A549 (cell line): ENCODE results near the gene TCF12. TPM values are rescaled to one million over a fixed set of nuclear protein-coding genes. Genes with fewer than 3 reads are reported as not detected.

Source experiments
- ATAC-seq, 2 experiments: fragments of 200-7000 bp in 1 of 2; fragments of >200 bp in 1 of 2; cut with Nextera tagmentation in 1 of 2; cut with Tn5 transposase in 1 of 2; 3 replicates each; pipeline versions ENCODE4 v1.8.0 to v1.9.1; 2018 to 2020; ENCODE audit warnings: mild to moderate bottlenecking in 1 of 2, moderate library complexity in 1 of 2
- CTCF ChIA-PET: fragments of 300-600 bp; sonication (Branson Sonifier 250); formaldehyde crosslinking; extraction: SDS; loops from one replicate; lab custom pipeline; 2021; ENCODE audit warnings: antibody characterized with exemption, inconsistent platforms; lab: Yijun Ruan, JAX
- POLR2A ChIA-PET: fragments of 350-600 bp; formaldehyde crosslinking; extraction: SDS; loops from one replicate; lab custom pipeline; 2021; ENCODE audit warnings: antibody characterized with exemption, inconsistent platforms; lab: Yijun Ruan, JAX
- DNase-seq, 2 experiments: peaks; one replicate each; pipeline versions ENCODE4 v3.0.0 to v3.0.0-alpha.2; 2011 to 2016; ENCODE audit warnings: low read depth in 1 of 2, low spot score in 1 of 2
- FAIRE-seq: peaks from 2 replicates; lab custom pipeline; 2011; peaks lifted over from hg19 to GRCh38; lab: Jason Lieb, UNC
- H3K27ac ChIP-seq, 2 experiments: fragments of >200 bp; sonication (Bioruptor Twin); formaldehyde crosslinking; 3 replicates each; pipeline ENCODE4 v1.5.1; 2016 to 2017
- H3K4me1 ChIP-seq: fragments of >200 bp; sonication (Bioruptor Twin); formaldehyde crosslinking; 3 replicates; pipeline ENCODE4 v1.6.1; 2016
- H3K4me2 ChIP-seq: fragments of >200 bp; sonication (Bioruptor Twin); formaldehyde crosslinking; 3 replicates; pipeline ENCODE4 v1.6.1; 2016
- H3K4me3 ChIP-seq: fragments of >200 bp; sonication (Bioruptor Twin); formaldehyde crosslinking; 3 replicates; pipeline ENCODE4 v1.5.1; 2016
- H3K9me3 ChIP-seq: fragments of >200 bp; sonication (Bioruptor Twin); formaldehyde crosslinking; 3 replicates; pipeline ENCODE4 v1.6.1; 2016
- BCL3 ChIP-seq: fragments of >200 bp; sonication (Bioruptor Twin); formaldehyde crosslinking; IDR thresholded peaks from 3 replicates; pipeline ENCODE4 v1.6.1; 2016
- CBX8 ChIP-seq: fragments of 200-600 bp; sonication (generic); IDR thresholded peaks from 2 replicates; pipeline ENCODE4 v1.6.1; 2016
- CEBPB ChIP-seq, 2 experiments: fragments of >200 bp in 1 of 2; sonication (Bioruptor Twin) in 1 of 2; formaldehyde crosslinking in 1 of 2; IDR thresholded peaks; 2 replicates each; pipeline ENCODE4 v1.6.1; 2012 to 2016
- ESRRA ChIP-seq: fragments of 150-350 bp; IDR thresholded peaks from 2 replicates; pipeline ENCODE4 v1.6.1; 2014; ENCODE audit warnings: mild to moderate bottlenecking, low read length, borderline replicate concordance
- FOSL2 ChIP-seq, 2 experiments: fragments of 450-650 bp in 1 of 2; fragments of >200 bp in 1 of 2; sonication (Bioruptor Twin) in 1 of 2; formaldehyde crosslinking; IDR thresholded peaks; 2 replicates each; pipeline versions ENCODE4 v1.5.0 to v1.6.1; 2016 to 2020; ENCODE audit warnings: mild to moderate bottlenecking in 1 of 2, moderate library complexity in 1 of 2
- GATA3 ChIP-seq: IDR thresholded peaks from 2 replicates; pipeline ENCODE4 v1.6.1; 2012; ENCODE audit warnings: borderline replicate concordance
- HES2 ChIP-seq: fragments of >200 bp; sonication (Bioruptor Twin); formaldehyde crosslinking; IDR thresholded peaks from 2 replicates; pipeline ENCODE4 v1.6.1; 2016
- HOXA7 ChIP-seq: fragments of 250-450 bp; sonication (Bioruptor Pico); IDR thresholded peaks from 2 replicates; pipeline ENCODE4 v1.5.0; 2020; ENCODE audit warnings: mild to moderate bottlenecking, moderate library complexity
- JUNB ChIP-seq: fragments of >200 bp; sonication (Bioruptor Twin); formaldehyde crosslinking; IDR thresholded peaks from 2 replicates; pipeline ENCODE4 v1.6.1; 2016
- MAZ ChIP-seq: fragments of 150-350 bp; IDR thresholded peaks from 2 replicates; pipeline ENCODE4 v1.6.1; 2014; ENCODE audit warnings: antibody characterized with exemption, low read depth, low read length, borderline replicate concordance
- NFE2L2 ChIP-seq: fragments of 150-350 bp; conservative IDR thresholded peaks from 2 replicates; pipeline ENCODE4 v1.6.1; 2014; ENCODE audit warnings: low read length
- RAD21 ChIP-seq, 2 experiments: fragments of >200 bp in 1 of 2; sonication (Bioruptor Twin) in 1 of 2; formaldehyde crosslinking in 1 of 2; IDR thresholded peaks in 1 of 2; conservative IDR thresholded peaks in 1 of 2; 2 replicates in 1 of 2; 3 replicates in 1 of 2; pipeline ENCODE4 v1.6.1; 2012 to 2018; ENCODE audit warnings: inconsistent platforms in 1 of 2
- TFCP2L1 ChIP-seq: fragments of 250-450 bp; sonication (Bioruptor Pico); IDR thresholded peaks from 2 replicates; pipeline ENCODE4 v1.5.0; 2021; ENCODE audit warnings: mild to moderate bottlenecking
- WGBS: methylation state at CpG from one replicate; pipeline ENCODE4 v1.1.6; 2017; ENCODE audit errors: missing lambda C conversion rate; 5-methylcytosine and 5-hydroxymethylcytosine counted together
- polyA plus RNA-seq, 4 experiments: library from polyadenylated mRNA; depleted of rRNA in 3 of 4; stranded (reverse); fragments of >200 nt; fragmentation: RNase III in 1 of 4; extraction: RNeasy Plus Mini Kit Qiagen cat#74134 plus additional on column Dnase treatment in 1 of 4; gene quantifications; 2 replicates in 3 of 4; 3 replicates in 1 of 4; pipeline ENCODE4 v1.2.3, GENCODE V29; 2011 to 2017
- TF ChIP-seq, protein P1 (sequence below): fragments of 450-650 bp; IDR thresholded peaks from 2 replicates; pipeline ENCODE4 v1.6.1; 2014; ENCODE audit warnings: antibody characterized with exemption
- TF ChIP-seq, protein P2 (sequence below): fragments of 250-450 bp; sonication (Bioruptor Pico); IDR thresholded peaks from 2 replicates; pipeline ENCODE4 v1.5.0; 2020; ENCODE audit warnings: low read depth, mild to moderate bottlenecking, moderate library complexity

TCF12 gene
- polyA plus RNA-seq, 2 of the 4 experiments (the other 2 are of a cell fraction): 36.3 to 121 TPM

DNA sequence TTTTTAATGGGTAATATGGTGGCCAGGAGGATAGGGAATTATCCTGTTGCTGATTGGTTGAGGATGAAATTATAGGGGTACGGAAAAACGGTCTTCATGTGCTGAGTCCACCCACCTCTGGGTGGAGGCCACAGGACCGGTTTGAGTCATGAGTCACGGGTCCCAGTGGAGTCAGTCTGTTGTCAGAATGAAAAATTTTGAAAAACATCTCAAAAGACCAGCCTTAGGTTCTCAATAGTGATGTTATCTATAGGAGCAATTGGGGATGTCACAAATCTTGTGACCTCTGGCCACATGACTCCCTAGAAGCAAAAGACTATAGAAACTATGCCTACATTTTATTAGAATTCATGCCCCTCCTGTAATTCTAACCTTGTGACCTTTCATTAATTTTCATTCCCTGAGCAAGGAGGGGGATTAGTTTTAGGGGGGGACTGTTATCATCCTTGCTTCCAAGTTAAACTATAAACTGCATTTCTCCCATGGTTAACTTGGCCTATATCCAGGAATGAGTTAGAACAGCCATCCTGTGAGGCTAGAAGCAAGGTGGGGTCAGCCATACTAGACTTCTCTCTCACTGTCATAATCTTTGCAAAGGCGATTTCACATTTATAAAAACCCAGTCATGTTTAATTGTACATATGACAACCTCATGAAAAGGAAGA is 101.2 kb downstream of the TCF12 start (continued):
- TF ChIP-seq, protein P1, sequence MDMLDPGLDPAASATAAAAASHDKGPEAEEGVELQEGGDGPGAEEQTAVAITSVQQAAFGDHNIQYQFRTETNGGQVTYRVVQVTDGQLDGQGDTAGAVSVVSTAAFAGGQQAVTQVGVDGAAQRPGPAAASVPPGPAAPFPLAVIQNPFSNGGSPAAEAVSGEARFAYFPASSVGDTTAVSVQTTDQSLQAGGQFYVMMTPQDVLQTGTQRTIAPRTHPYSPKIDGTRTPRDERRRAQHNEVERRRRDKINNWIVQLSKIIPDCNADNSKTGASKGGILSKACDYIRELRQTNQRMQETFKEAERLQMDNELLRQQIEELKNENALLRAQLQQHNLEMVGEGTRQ: no peak

DNA sequence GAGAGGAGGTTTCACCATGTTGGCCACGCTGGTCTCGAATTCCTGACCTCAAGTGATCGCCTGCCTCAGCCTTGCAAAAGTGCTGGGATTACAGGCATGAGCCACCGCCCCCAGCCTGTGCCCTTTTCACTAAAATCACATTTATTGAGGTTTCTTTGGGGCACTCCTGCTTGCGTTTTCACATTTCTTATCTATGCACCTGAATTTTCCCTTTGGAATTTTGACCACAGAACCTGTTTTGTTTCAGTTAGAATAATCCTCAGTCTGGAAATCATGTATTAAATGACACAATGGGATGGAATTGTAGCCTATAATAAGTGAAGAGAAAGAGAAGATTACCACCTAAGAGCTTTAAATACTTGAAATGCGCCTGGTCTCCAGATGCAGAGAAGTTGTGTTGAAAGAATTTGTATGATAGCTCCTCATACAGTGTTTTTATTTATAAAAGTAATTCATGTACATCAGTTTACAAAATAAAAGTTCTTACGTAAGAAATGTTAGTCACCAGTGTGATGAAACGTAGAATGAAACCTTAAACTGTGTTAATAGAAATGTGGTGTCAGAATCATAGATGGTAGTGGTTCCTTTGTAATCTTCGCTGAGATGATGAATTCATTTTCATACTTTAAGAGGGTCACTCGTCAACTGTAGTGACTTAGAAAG is 107.0 kb downstream of the TCF12 start:
- POLR2A ChIA-PET: interaction anchor here (0.6 kb wide), 1 partner anchor 63 kb away, joined by 3 read pairs; no protein-coding TSS in a partner anchor
- 71% methylated on average over 10 of the region's 10 CpGs for WGBS
- peaks cover 15% of the 10 kb centered on the region for H3K4me1 ChIP-seq
- FAIRE-seq (peak; percentile 84), DNase-seq (peak in 1 of 2 experiments; percentile 23)
- TF ChIP-seq JUNB (peak; percentile 28; the same call in 1 of the 2 replicates), HES2 (0 out of 2 replicates have a peak, but pooled peaks have one; percentile 9), MAZ (no peak), FOSL2 (IDR thresholded peaks at IDR 0.05) (no peak), FOSL2 (CRISPR knock-in tag; IDR thresholded peaks at IDR 0.05) (peak; percentile 65), CEBPB (IDR thresholded peaks at IDR 0.05) (peak in 1 of 2 experiments; percentile 51; a peak in 2 of 4 replicates), BCL3 (no peak)
- TF ChIP-seq, all 56 proteins: peak for 4
- Histone ChIP-seq H3K9me3 (no peaks in the 10 kb centered on the region), H3K27ac (no peak overlapping the region), H3K4me3 (no peak overlapping the region), H3K4me2 (peak overlapping the region; percentile 38; the same call in 2 of the 3 replicates)
- peak; percentile 43 to 54; a peak in 4 of 6 replicates for ATAC-seq
- CTCF ChIA-PET: interaction anchor here (0.6 to 1.5 kb wide), 4 partner anchors 13 to 281 kb away, joined by 3 to 4 read pairs (median 3); no protein-coding TSS in a partner anchor

DNA sequence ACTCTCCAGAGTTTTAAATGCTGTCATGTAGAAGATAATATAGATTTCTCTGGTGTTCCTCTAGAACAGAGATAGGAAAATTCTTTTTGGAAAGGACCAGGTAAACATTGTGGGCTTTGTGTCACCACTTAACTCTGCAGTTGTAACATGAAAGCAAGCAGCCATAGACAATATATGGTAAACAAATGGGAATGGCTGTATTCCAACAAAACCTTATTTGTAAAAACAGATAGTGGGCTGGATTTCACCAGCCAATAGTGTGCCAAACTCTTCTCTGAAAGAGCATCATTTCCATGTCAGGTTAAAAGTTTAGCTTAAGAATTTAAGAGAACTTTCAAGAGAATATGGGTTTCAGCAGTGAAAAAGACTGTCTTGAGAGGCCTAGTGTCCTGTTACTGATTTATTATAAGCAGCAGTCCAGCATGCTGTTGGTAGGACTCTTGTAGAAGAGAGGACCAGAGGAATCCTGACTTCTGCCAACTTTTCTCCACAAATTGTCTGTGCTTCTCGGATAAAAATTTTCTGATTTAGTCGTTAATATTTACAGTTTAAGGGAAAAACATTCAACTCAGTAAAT is 107.7 kb downstream of the TCF12 start:
- 91% methylated on average over 2 of the region's 2 CpGs for WGBS
- peak; percentile 33 to 43; a peak in 3 of 6 replicates for ATAC-seq
- FAIRE-seq: no peak
- TF ChIP-seq HOXA7 (CRISPR knock-in tag) (no peak), CBX8 (no peak), ESRRA (no peak), JUNB (no peak), HES2 (no peak), MAZ (no peak), TFCP2L1 (CRISPR knock-in tag) (no peak), RAD21 (conservative IDR thresholded peaks at IDR 0.05 in 1 of 2, IDR thresholded peaks at IDR 0.05 in 1 of 2) (no peak), GATA3 (no peak), NFE2L2 (no peak)
- TF ChIP-seq, protein P2, sequence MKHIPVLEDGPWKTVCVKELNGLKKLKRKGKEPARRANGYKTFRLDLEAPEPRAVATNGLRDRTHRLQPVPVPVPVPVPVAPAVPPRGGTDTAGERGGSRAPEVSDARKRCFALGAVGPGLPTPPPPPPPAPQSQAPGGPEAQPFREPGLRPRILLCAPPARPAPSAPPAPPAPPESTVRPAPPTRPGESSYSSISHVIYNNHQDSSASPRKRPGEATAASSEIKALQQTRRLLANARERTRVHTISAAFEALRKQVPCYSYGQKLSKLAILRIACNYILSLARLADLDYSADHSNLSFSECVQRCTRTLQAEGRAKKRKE (CRISPR knock-in tag): no peak
- ChIA-PET CTCF (interaction anchor here (0.6 to 1.3 kb wide), 2 partner anchors 12 to 39 kb away, joined by 3 to 4 read pairs; no protein-coding TSS in a partner anchor), POLR2A (interaction anchor here (0.6 kb wide), 1 partner anchor 64 kb away, joined by 3 read pairs; no protein-coding TSS in a partner anchor)
- no peak for DNase-seq
- Histone ChIP-seq H3K4me3 (no peak overlapping the region), H3K4me1 (peaks cover 15% of the 10 kb centered on the region), H3K4me2 (peak overlapping the region; percentile 38; the same call in 2 of the 3 replicates), H3K27ac (no peak overlapping the region), H3K9me3 (no peaks in the 10 kb centered on the region)
